ENCODE data around the gene CCDC171.

DNA sequence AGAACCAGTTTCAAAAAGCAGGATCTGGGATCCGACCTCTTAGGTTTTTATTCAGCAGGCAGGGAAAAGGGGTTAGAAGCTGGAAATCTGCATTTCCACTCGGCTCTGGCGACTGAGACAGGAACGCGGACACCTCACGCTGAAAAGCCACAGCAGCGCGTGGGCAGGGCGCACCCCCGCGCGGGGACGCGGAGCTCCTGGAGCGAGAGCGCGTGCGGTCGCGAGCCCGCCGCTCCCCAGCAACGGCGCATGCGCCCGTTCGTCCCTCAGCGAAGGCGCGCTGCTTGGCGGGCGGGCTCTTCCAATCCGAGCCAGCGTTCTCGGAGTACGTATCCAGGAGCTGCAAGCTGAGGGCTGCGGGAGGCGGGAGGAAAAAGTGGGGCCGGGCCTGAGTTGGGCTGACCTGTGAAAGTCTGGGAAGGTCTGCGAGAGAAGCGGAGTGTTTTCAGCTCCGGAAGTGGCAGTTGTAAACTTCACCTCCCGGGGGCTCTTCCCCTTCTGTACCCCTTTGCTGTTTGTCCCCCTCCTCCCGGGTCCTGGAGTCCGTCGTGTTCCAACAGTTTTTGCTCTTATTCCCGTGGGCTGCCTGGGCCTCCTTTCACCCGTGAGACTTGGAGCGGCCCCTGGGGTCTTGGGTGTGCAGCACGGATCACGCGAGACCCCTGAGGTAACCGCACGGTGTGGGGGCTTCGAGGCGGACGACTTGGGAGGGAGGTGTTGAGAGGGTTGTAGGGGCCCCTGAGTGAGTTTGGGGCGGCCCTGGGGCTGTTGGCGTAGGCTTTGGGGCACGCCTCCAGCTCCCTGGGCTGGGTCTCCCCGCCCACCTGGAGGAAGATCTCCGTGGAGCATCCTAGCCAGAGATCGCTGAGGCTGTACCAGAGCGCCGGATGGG, at the start of gene CCDC171:
- TF ChIP-seq CTCF (IDR thresholded peaks at IDR 0.05; ENCODE audit: insufficient read depth, low read length) (no peak), GABPA (IDR thresholded peaks at IDR 0.05; ENCODE audit: low read depth) (no peak)
- TF ChIP-seq, protein P1, sequence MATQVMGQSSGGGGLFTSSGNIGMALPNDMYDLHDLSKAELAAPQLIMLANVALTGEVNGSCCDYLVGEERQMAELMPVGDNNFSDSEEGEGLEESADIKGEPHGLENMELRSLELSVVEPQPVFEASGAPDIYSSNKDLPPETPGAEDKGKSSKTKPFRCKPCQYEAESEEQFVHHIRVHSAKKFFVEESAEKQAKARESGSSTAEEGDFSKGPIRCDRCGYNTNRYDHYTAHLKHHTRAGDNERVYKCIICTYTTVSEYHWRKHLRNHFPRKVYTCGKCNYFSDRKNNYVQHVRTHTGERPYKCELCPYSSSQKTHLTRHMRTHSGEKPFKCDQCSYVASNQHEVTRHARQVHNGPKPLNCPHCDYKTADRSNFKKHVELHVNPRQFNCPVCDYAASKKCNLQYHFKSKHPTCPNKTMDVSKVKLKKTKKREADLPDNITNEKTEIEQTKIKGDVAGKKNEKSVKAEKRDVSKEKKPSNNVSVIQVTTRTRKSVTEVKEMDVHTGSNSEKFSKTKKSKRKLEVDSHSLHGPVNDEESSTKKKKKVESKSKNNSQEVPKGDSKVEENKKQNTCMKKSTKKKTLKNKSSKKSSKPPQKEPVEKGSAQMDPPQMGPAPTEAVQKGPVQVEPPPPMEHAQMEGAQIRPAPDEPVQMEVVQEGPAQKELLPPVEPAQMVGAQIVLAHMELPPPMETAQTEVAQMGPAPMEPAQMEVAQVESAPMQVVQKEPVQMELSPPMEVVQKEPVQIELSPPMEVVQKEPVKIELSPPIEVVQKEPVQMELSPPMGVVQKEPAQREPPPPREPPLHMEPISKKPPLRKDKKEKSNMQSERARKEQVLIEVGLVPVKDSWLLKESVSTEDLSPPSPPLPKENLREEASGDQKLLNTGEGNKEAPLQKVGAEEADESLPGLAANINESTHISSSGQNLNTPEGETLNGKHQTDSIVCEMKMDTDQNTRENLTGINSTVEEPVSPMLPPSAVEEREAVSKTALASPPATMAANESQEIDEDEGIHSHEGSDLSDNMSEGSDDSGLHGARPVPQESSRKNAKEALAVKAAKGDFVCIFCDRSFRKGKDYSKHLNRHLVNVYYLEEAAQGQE (IDR thresholded peaks at IDR 0.05; ENCODE audit: insufficient replicate concordance, low read depth), result no peak

All from HL-60 (cell line).